ENCODE results near the gene PALM2AKAP2. TPM values are rescaled to one million over a fixed set of nuclear protein-coding genes. Genes with fewer than 3 reads are reported as not detected.

PALM2AKAP2 gene
- total and polyA plus RNA-seq, 11 donors: 4.1 to 132 (median 81.3) TPM

GRCh38 chr9:109805050-109805449, 25.1 kb downstream of the PALM2AKAP2 start:
- peak in 1 of 5 donors; percentile 27 for DNase-seq
- WGBS, 4 donors: 30 to 40% (median 35%) methylated on average over 2 of the region's 2 CpGs
- intact Hi-C loops (cut with DNase I): no loop called here
- TF ChIP-seq CTCF (IDR thresholded peaks at IDR 0.05) (no peak), POLR2A (IDR thresholded peaks at IDR 0.05) (no peak)
- Histone ChIP-seq H3K9me3 (peaks cover 0 to 9% (median 0%) of the 10 kb centered on the region in 12 donors), H3K4me3 (no peak overlapping the region), H3K27me3 (no peaks in the 10 kb centered on the region), H3K27ac (peak overlapping the region in 5 of 12 donors; percentile 4 to 54 (median 33)), H3K36me3 (no peaks in the 10 kb centered on the region), H3K4me1 (peaks cover 0 to 67% (median 38%) of the 10 kb centered on the region in 12 donors)
- ATAC-seq: peak in 1 of 4 donors; percentile 41

- Histone ChIP-seq H3K36me3 (no peaks in the 10 kb centered on the region), H3K27ac (peak overlapping the region in 10 of 12 donors; percentile 21 to 57 (median 38)), H3K4me3 (no peak overlapping the region), H3K27me3 (no peaks in the 10 kb centered on the region), H3K4me1 (peaks cover 0 to 54% (median 29%) of the 10 kb centered on the region in 12 donors), H3K9me3 (peaks cover 0 to 9% (median 0%) of the 10 kb centered on the region in 12 donors)
- DNase-seq (no peak), ATAC-seq (peak; percentile 41 to 84 (median 58))
- intact Hi-C loops (cut with DNase I): no loop called here
- WGBS, 4 donors: 46 to 70% (median 55%) methylated on average over 2 of the region's 2 CpGs
- no peak for TF ChIP-seq CTCF (IDR thresholded peaks at IDR 0.05)
- TF ChIP-seq POLR2A (IDR thresholded peaks at IDR 0.05): no peak
Observed at GRCh38 chr9:109806506-109807115, 26.6 kb downstream of the PALM2AKAP2 start.

DNA sequence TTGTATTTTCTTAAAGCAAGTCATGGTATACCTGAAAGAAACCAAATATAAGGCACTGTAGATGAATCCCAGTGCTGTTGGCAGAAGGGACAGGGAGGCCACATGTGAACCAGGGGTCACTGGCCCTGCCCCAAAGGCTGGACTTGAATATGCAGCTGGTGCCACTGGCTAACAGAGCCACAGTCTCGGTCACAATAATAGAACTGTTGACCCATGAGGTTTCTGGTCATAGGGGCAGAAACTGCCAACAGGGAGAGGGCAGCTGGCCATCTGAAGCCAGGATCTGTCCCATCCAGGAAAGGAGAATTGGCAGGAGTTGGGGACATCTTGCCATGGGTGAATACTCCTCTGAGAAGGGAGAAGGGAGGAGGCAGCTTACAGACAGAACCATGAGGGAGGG, 31.9 kb downstream of the PALM2AKAP2 start:
- ATAC-seq: no peak
- H3K27me3 ChIP-seq: no peaks in the 10 kb centered on the region
- H3K36me3 ChIP-seq: no peaks in the 10 kb centered on the region
- H3K27ac ChIP-seq: no peak overlapping the region
- intact Hi-C loops (cut with DNase I): loop anchor here in 3 of 10 donors (5.0 to 10.0 kb wide), 2 partner anchors 237 to 240 kb away; no protein-coding TSS in a partner anchor
- TF ChIP-seq CTCF (IDR thresholded peaks at IDR 0.05): no peak
- TF ChIP-seq POLR2A (IDR thresholded peaks at IDR 0.05): no peak
- H3K4me3 ChIP-seq: no peak overlapping the region
- 60 to 78% (median 63%) methylated on average over 1 of the region's 1 CpG for WGBS, 4 donors
- H3K9me3 ChIP-seq: peaks cover 0 to 9% (median 0%) of the 10 kb centered on the region in 12 donors
- DNase-seq: no peak
- H3K4me1 ChIP-seq: peaks cover 0 to 37% (median 10%) of the 10 kb centered on the region in 12 donors

GRCh38 chr9:109812331-109812730, 32.3 kb downstream of the PALM2AKAP2 start:
- peaks cover 0 to 9% (median 0%) of the 10 kb centered on the region in 12 donors for H3K9me3 ChIP-seq
- TF ChIP-seq POLR2A (IDR thresholded peaks at IDR 0.05) (no peak), CTCF (IDR thresholded peaks at IDR 0.05) (no peak)
- ATAC-seq: no peak
- no peak for DNase-seq
- no peak overlapping the region for H3K4me3 ChIP-seq
- WGBS, 4 donors: 73 to 94% (median 86%) methylated on average over 4 of the region's 4 CpGs
- H3K27ac ChIP-seq: no peak overlapping the region
- intact Hi-C loops (cut with DNase I): loop anchor here in 3 of 10 donors (5.0 to 10.0 kb wide), 2 partner anchors 238 to 240 kb away; no protein-coding TSS in a partner anchor
- H3K27me3 ChIP-seq: no peaks in the 10 kb centered on the region
- no peaks in the 10 kb centered on the region for H3K36me3 ChIP-seq
- peaks cover 0 to 37% (median 12%) of the 10 kb centered on the region in 12 donors for H3K4me1 ChIP-seq

Data from heart left ventricle (tissue), 16 donors.